GM18867 (cell line): Measurements from ENCODE around the gene AGAP1.
A peak's percentile ranks its signal among the peaks of the same experiment; 100 is the strongest.
"Not testable (repeated sequence)": the region's sequence is repeated elsewhere in the genome, so short reads cannot be mapped to it uniquely, and the experiment has no call there.

Source experiments
- ATAC-seq: cut with Tn5 transposase; IDR thresholded peaks from one replicate; pipeline ENCODE4 v1.9.1; 2021; ENCODE audit warnings: mild to moderate bottlenecking, moderate library complexity; ENCODE audit not compliant: unreplicated experiment

Gene AGAP1

GRCh38 chr2:235587202-235587601, 93.4 kb downstream of the AGAP1 start:
- no peak for ATAC-seq

DNA sequence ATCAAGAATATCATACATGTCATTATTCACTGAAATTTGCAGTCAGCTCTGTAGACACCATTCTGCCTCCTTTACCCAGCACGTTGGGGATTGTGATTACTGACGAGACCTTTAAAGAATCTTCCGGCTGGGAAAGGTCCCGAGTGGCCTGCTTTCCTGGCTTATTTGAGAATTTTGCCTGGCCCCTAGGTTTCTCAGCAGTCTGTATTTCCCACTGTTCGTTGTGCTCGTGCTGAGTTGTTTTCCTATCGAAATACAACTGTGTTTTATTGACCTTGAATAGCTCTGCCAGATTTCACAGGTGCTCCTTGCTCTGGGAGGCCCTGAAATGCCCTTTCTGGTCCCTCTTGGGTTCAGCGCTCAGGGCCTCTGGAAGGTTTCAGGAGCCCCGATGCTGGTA, 94.9 kb downstream of the AGAP1 start:
- no peak for ATAC-seq

- ATAC-seq = no peak
Observed at GRCh38 chr2:235591231-235591730, 97.4 kb downstream of the AGAP1 start.

DNA sequence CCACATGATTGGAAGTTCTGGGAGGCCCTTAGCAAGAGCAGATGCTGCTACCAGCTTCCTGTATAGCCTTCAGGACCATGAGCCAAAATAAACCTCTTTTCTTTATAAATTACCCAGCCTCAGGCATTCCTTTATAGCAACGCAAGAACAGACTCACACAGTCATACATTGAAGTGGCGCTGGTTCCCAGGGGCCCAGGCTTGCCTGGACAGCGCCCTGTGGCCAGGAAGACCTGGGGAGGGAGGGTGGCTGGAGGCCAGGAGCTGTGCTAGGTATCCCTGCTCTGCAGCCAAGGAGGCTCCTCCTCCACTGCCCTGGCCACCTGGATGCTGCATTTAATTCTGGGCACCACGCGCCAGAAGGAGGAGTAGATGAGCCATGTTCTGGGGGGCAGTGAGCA, 98.1 kb downstream of the AGAP1 start:
- ATAC-seq = no peak

- ATAC-seq = no peak
Observed at GRCh38 chr2:235592430-235592829, 98.6 kb downstream of the AGAP1 start.

- no peak for ATAC-seq
Observed at GRCh38 chr2:235592836-235593235, 99.0 kb downstream of the AGAP1 start.

DNA sequence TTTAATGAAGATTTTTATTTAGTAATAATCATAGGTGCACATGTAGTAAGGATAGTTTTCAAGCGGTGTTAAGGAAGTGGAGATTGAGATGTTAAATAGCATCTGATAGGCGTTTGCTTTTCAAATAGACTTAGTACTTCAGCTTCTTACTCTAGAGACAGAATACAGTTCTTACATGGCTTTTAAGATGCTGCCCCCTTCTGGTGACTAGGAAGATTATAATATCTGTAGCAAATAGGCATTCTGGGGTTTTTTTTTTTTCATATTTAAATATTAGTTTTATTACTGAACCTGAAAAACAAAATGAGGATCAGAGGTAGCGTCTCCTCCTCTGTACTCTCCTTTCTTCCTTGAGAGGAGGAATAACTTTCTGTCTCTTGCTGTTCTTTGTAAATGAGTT, 100.2 kb downstream of the AGAP1 start:
- peak; percentile 41 for ATAC-seq

GRCh38 chr2:235594964-235595363, 101.1 kb downstream of the AGAP1 start:
- no peak for ATAC-seq

GRCh38 chr2:235595422-235596010, 101.7 kb downstream of the AGAP1 start:
- no peak for ATAC-seq

DNA sequence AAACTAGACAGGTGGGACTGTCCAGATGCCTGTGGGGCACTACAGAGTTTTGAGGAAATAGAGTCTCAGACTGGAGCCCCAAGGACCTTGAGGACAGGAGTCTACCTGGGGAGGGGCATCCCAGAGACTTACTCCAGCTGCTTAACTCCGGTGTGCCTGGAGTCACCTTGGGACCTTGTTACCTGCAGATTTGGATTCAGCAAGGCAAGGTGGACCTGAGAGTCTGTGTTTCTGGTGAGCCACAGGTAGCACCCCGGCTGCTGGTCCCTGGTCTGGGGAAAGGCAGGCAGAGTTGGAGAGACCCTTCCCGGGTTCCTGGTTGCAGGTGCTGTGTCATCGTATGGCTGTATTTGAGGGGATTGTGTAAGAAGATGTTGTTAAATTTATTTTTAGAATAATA, 102.4 kb downstream of the AGAP1 start:
- no peak for ATAC-seq

DNA sequence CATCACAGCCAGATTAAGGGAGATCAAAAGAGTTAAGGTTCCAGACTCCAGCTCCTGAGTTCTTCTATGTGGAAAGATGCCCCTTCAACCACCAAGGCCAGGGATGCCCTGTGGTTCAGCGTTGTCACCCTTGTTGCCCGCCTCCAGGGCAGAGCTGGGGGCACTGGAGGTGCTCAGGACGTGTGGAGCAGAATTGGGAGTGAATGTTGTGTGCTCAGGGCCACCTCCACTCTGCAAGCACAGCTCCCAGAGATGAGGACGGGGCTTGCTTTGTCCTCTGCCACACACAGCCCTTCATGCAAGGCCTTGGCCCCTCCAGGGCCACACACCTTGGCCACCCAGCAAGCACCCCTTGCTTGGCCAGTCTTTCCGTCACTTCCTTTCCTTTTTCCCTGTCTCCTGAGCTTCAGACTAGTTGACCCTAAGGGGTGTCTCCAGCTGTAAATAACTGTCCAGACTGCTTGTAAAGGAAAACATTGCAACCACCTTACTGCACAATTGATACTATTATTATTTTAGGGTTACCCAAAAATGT, 103.3 kb downstream of the AGAP1 start:
- no peak for ATAC-seq

GRCh38 chr2:235598026-235598425, 104.2 kb downstream of the AGAP1 start:
- ATAC-seq = no peak

- no peak for ATAC-seq
Observed at GRCh38 chr2:235598532-235599531, 105.0 kb downstream of the AGAP1 start.

DNA sequence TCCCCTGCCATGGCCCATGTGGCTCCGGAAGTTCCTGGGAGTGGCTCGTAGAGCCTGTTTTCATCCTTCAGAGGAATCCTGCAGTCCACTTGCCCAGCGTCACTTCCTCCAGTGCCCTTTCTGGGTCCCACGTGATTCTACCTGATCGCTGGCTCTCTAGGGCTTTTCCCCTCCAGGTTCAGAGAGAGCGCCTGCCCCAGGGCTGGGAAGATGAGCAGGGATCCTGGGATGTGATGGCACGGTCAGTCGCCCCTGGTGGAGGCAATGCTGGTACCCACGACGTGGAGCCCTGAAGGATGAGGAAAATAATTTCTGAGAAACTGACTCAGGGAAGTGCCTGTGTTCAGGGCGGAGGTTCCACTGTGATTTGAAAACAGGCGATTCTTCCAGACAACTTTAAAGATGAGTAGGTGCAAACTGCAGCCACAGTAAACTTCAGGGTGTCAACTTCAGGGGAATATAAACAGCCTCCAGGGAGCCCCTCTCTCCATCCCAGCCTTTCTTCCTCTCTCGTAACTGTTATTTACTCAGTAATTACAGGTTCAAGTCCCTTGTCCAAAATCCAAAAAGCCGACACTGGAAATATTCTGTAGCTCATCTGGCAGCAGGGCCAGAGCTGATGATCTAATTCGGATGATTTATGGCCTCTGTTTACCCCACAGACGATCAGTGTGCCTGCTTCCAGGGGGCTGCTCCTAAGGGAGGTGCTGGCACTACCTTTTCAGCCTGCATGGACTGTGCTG, 105.9 kb downstream of the AGAP1 start:
- no peak for ATAC-seq

DNA sequence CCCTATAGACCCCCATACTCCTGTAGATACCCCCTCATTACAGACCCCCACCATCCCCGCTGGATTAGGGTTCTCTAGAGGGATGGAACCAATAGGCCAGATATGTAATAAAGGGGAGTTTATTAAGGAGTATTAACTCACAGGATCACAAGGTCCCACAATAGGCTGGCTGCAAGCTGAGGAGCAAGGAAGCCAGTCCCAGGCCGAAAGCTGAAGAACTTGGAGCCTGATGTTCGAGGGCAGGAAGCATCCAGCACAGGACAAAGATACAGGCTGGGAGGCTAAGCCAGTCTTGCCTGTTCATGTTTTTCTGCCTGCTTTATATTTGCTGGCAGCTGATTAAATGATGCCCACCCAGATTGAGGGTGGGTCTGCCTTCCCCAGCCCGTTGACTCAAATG, 106.6 kb downstream of the AGAP1 start:
- ATAC-seq = no peak

DNA sequence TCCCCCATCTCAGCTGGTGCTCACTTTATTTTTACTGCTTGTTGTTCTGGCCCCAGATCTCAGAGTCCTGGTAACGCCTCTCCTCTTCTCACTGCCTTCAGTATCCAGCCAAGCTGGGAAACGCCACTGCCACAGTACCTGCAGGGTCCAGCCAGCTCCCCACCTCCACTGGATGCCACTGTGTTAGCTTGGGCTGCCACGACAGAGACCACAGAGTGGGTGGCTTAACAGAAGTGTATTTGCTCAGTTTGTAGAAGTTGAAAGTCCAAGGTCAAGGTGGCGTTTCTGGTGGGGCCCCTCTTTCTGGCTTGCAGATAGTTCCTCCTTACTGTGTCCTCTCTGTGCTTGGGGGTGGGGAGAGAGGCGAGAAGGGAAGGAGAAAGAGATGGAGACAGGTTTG, 107.1 kb downstream of the AGAP1 start:
- no peak for ATAC-seq

GRCh38 chr2:235601960-235602704, 108.3 kb downstream of the AGAP1 start:
- no peak for ATAC-seq

DNA sequence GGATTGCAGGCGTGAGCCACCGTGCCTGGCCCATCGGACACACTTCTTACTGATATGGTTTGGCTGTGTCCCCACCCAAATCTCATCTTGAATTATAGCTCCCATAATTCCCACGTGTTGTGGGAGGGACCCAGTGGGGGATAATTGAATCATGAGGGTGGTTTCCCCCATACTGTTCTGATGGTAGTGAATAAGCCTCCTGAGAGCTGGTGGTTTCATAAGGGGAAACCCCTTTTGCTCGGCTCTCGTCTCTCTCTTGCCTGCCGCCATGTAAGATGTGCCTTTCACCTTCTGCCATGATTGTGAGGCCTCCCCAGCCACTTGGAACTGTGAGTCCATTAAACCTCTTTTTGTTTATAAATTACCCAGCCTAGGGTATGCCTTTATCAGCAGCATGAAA, 109.1 kb downstream of the AGAP1 start:
- ATAC-seq = not testable (repeated sequence)

- no peak for ATAC-seq
Observed at GRCh38 chr2:235603659-235604058, 109.8 kb downstream of the AGAP1 start.

DNA sequence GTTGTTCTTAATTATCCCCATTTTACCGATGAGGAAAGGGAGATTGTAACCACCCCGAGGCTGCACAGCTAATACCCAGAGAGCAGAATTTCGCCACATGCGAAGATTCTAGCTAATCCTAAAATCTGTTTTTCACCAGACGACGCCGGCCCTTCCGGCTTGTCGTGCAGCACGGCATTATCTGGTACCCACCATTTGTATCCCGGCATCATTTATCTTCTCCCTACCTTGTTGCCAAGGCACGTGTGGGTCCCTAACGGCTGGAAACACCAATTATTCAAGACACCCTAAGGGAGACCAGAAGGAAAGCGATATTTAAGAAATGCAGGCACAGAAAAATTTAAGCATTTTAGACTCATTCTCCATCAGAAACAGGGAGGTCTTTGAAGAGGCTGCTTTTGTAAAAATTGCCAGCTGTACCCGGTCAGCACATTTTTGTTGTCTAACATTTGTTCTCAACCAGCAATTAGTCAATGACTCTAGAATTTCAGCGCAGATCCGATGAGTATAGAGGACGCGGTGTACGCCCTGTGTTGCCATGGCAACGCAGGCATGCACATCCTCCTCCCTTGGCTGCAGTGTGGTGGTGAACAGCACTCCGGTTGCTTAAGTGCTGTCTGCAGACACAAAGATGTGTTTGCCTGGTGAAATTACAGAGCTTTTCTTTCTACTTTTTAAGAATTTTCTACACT, 111.6 kb downstream of the AGAP1 start:
- ATAC-seq = no peak
